Measurements from ENCODE around the gene DOCK6.
"Not testable (repeated sequence)": the region's sequence is repeated elsewhere in the genome, so short reads cannot be mapped to it uniquely, and the experiment has no call there.

The DOCK6 gene

GRCh38 chr19:11195681-11196080, 66.6 kb downstream of the DOCK6 start:
- DNase-seq: no peak

GRCh38 chr19:11194656-11195558, 67.4 kb downstream of the DOCK6 start:
- DNase-seq: no peak

- DNase-seq: no peak
Measured at GRCh38 chr19:11194173-11194572, 68.2 kb downstream of the DOCK6 start.

- DNase-seq: no peak
Measured at GRCh38 chr19:11192957-11193939, 69.1 kb downstream of the DOCK6 start.

GRCh38 chr19:11191934-11192333, 70.4 kb downstream of the DOCK6 start:
- DNase-seq: no peak

GRCh38 chr19:11191273-11191755, 71.0 kb downstream of the DOCK6 start:
- no peak for DNase-seq

GRCh38 chr19:11190501-11190900, 71.8 kb downstream of the DOCK6 start:
- no peak for DNase-seq

GRCh38 chr19:11187441-11187840, 74.9 kb downstream of the DOCK6 start:
- no peak for DNase-seq

GRCh38 chr19:11182994-11183393, 79.3 kb downstream of the DOCK6 start:
- DNase-seq: no peak

- DNase-seq: no peak
Measured at GRCh38 chr19:11181488-11181887, 80.8 kb downstream of the DOCK6 start.

- DNase-seq: not testable (repeated sequence)
Measured at GRCh38 chr19:11180975-11181374, 81.3 kb downstream of the DOCK6 start.

- DNase-seq: no peak
Measured at GRCh38 chr19:11180346-11180745, 82.0 kb downstream of the DOCK6 start.

GRCh38 chr19:11179716-11180297, 82.5 kb downstream of the DOCK6 start:
- DNase-seq: no peak

- DNase-seq: not testable (repeated sequence)
Measured at GRCh38 chr19:11179145-11179465, 83.2 kb downstream of the DOCK6 start.

- no peak for DNase-seq
Measured at GRCh38 chr19:11177592-11177991, 84.7 kb downstream of the DOCK6 start.

- DNase-seq: no peak
Measured at GRCh38 chr19:11176466-11177193, 85.7 kb downstream of the DOCK6 start.

GRCh38 chr19:11175920-11176319, 86.4 kb downstream of the DOCK6 start:
- no peak for DNase-seq

GRCh38 chr19:11174336-11174735, 88.0 kb downstream of the DOCK6 start:
- no peak for DNase-seq

- DNase-seq: no peak
Measured at GRCh38 chr19:11173516-11174155, 88.7 kb downstream of the DOCK6 start.

- DNase-seq: no peak
Measured at GRCh38 chr19:11172576-11172975, 89.7 kb downstream of the DOCK6 start.

GRCh38 chr19:11171144-11171543, 91.2 kb downstream of the DOCK6 start:
- no peak for DNase-seq
